Right lung (tissue), 5 donors: Measurements from ENCODE around the gene COL4A5. TPM values are rescaled to one million over a fixed set of nuclear protein-coding genes. Genes with fewer than 3 reads are reported as not detected.
A peak's percentile ranks its signal among the peaks of the same experiment; 100 is the strongest.

Experiments used
- DNase-seq, 2 donors: peaks; one replicate each; pipeline ENCODE4 v3.0.0-alpha.2; 2013
- polyA plus RNA-seq, 5 donors: library from polyadenylated mRNA; unstranded; fragments of 120-200 nt; gene quantifications; one replicate each; pipeline versions ENCODE4 v1.2.1 to v1.2.3, GENCODE V29; 2013; ENCODE audit warnings: inconsistent platforms in 1 of 5, low replicate concordance in 1 of 5; ENCODE audit not compliant: insufficient read length in 5 of 5, insufficient read depth in 1 of 5

The COL4A5 gene
- polyA plus RNA-seq, 5 donors: 136 to 195 (median 186) TPM

DNA sequence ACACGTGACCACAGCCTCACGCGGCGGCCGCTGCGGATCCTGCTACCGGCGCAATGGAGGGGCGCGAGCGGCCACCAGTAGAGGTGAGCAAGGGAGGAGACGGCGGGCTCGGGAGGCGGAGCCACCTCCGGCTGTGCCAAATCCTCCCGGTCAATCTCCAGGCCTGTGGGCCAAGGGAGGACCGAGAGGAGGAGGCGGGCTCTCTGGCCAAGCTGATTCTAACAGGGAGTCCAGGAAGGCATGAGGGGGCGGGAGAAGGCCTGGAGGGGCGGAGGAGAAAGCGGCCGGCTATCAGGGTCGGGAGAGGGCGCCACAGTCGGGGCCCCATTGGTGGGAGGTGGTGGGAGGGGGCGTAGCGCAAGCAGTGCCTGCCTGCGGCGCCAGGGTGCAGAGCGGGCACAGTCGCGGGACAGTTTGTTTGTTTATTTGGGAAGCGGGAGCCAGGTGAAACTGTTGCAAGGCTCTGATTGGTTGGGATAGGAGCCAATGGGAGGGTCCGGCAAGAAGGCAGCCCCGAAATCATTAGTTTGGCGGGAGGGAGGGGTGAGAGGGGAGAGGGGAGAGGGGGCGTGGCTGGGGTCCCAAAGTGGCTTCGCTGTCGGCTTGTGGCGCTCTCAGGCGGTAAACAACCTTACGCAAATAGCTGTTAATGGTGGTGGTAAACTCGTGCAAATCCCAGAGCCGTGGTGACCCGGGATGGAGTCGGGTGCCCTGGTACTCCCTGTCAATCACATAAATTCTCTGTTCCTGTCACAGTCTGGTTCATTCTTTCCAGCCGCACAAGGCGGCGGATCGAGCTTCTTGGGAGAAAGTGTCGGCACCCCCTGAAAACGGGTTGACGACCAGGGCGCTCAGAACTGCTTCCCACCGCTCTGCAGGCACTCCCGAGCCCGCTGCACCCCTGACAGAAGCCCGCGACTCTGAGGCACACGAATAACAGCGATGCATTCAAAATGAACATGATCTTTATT lies 297.2 kb downstream of the COL4A5 start, which contains the start of gene IRS4:
IRS4 (minus strand) TSS at position 55 of the 971 bp plus-strand sequence.
- DNase-seq: peak; percentile 42 to 52

DNA sequence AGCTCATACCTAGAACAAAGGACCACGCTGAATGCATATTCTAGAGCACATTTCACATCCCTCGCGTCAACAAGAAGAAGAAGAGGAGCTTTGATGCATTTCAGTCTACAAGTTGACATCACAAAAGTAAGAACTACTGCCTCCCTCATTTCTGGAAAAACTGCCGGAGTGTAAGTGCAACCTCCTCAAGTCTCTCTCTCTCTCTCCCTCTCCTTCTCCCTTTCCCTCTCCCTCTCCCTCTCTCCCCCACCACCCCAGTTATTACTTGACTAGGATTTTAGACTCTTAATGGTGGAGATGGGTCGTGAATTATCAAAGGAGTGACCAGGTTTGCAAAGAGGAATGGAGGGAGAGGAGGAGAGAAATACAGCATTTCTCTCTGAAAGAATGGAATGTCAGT lies 298.1 kb downstream of the COL4A5 start:
- DNase-seq: no peak

GRCh38 chrX:108740299-108740774 lies 300.7 kb downstream of the COL4A5 start:
- DNase-seq: no peak

Other genes starting within 250 kb of the COL4A5 start
- 10 to 100 TPM; 10.5 to 17.8 (median 14.5) TPM for gene COL4A6, start 1.4 kb upstream of the COL4A5 start, polyA plus RNA-seq